ENCODE data around the gene TNFRSF13B. TPM values are rescaled to one million over a fixed set of nuclear protein-coding genes. Genes with fewer than 3 reads are reported as not detected.
"Not testable (repeated sequence)": the region's sequence is repeated elsewhere in the genome, so short reads cannot be mapped to it uniquely, and the experiment has no call there.

The TNFRSF13B gene
- total RNA-seq, 1 experiment from 2014 or later = not detected

DNA sequence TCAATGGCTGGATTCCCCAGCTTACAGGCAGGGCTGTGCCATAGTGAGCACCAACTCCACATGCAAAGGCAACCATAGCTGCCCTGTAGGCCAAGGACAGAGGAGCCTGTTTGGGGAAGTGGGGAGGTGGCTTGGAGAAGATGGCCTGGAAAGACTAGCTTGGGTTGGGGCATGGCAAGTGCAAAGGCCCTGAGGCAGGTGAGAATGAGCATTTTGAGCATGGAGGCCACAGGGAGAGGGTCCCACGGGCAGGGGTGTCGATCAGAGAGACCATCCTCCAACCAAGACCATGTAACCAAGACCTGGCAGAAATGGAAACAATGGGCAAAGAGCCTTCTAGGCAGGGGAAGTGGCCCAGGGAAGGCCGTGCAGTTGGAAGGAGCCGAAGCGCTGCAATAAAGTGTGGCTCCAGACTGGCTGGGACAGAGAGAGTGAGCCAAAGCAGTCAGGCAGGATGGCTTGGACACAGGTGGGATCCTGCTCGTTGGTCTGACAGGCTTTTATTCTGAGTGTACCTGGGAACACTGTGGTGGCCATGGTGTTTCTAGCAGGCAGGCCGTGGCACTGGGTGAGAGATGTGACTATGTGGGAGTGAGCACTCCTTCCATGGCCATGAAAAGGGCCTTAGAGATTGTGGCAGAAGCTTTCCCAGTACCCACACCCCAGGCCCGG is 45.6 kb upstream of the TNFRSF13B start:
- Histone ChIP-seq H3K4me3 (ENCODE audit: low read length) (no peak overlapping the region), H3K9me3 (ENCODE audit: low read length) (no peaks in the 10 kb centered on the region), H3K9me2 (replicated peaks; ENCODE audit: insufficient read depth, low read length) (no peaks in the 10 kb centered on the region), H3K27ac (ENCODE audit: low read length) (no peak overlapping the region), H4K20me1 (ENCODE audit: insufficient read depth, low read depth, low read length) (no peaks in the 10 kb centered on the region), H3K4me1 (ENCODE audit: low read length) (no peaks in the 10 kb centered on the region), H3K79me2 (ENCODE audit: low read length) (no peaks in the 10 kb centered on the region), H3K27me3 (ENCODE audit: low read length) (no peaks in the 10 kb centered on the region), H3K9ac (ENCODE audit: low read length) (no peak overlapping the region), H2AFZ (ENCODE audit: low read length) (no peak overlapping the region), H3K36me3 (ENCODE audit: insufficient read depth, low read length) (no peaks in the 10 kb centered on the region), H3K4me2 (ENCODE audit: low read depth, low read length, poor library complexity, severe bottlenecking) (no peak overlapping the region)
- DNase-seq = no peak

DNA sequence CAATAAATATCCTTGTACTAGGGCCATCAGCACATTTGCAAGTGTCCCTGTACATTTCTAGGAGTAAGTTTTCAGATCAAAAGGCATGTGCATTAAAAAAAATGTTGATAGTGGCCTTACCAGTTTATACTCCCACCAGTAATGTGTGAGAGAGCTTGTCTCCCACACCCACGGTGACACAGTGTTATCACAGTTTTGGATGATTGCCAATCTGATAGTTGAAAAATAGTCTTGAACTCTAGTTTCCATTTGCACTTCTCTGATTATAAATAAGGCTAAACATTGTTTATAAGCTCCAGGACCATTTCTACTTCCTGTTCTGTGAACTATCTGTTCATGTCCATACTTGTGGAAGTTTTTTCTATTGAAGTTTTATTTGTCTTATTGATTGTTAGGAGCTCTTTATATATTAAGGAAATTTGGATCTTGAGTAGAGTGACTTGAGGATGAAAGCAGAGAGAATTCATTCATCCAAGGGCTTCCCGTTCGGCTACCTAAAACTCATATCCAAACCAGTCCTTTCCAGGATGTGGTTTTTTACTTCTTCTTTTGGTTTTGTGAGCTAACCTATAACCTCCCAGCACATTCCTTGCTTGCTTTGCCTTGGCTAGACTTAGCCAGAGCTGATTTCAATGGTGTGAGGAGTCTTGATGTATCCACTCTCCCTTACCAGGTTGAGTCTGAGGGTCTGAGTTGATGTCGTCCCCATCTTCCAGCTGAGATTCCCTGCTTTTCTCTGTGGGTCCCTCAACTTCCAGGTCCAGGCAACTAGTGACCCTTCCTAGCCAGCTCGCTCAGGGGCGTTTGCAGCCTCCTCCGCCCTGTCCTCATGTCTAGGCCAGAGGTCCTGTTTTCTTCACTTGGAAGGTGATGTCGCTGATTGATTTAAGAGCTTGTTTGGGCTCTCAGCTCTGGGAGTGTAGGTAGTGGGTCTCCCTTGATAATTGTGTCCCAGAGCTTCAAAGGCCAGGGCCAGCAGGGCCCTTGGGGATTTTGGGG is 44.6 kb upstream of the TNFRSF13B start:
- not testable (repeated sequence) for H3K36me3 ChIP-seq (ENCODE audit: insufficient read depth, low read length); H3K9ac ChIP-seq (ENCODE audit: low read length); H3K9me2 ChIP-seq (replicated peaks; ENCODE audit: insufficient read depth, low read length); H3K27ac ChIP-seq (ENCODE audit: low read length); DNase-seq; H3K4me3 ChIP-seq (ENCODE audit: low read length); H2AFZ ChIP-seq (ENCODE audit: low read length); H3K79me2 ChIP-seq (ENCODE audit: low read length); H3K9me3 ChIP-seq (ENCODE audit: low read length); H3K4me1 ChIP-seq (ENCODE audit: low read length); H4K20me1 ChIP-seq (ENCODE audit: insufficient read depth, low read depth, low read length); H3K4me2 ChIP-seq (ENCODE audit: low read depth, low read length, poor library complexity, severe bottlenecking); H3K27me3 ChIP-seq (ENCODE audit: low read length)

DNA sequence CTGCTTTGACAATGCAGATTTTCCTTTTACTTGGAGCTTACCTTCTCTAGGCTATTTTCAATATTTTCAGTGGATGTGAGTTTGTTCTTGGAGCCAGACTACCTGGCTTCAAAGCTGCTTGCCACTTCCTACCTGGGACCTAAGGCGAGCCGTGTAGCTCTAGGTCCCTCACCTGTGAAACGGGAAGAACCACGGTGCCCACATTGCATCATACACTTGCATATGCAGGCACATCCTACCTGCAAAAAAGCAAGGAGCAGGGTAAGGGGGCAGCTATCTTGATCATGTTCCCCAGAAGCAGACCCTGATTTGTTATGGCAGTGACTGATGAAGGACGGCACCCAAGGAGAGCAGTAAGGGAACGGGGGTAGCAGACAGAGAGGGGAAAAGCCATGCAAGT is 43.3 kb upstream of the TNFRSF13B start:
- Histone ChIP-seq H3K9ac (ENCODE audit: low read length) (no peak overlapping the region), H3K27ac (ENCODE audit: low read length) (no peak overlapping the region), H3K27me3 (ENCODE audit: low read length) (no peaks in the 10 kb centered on the region), H3K9me2 (replicated peaks; ENCODE audit: insufficient read depth, low read length) (no peaks in the 10 kb centered on the region), H3K4me3 (ENCODE audit: low read length) (no peak overlapping the region), H3K4me2 (ENCODE audit: low read depth, low read length, poor library complexity, severe bottlenecking) (no peak overlapping the region), H2AFZ (ENCODE audit: low read length) (no peak overlapping the region), H3K4me1 (ENCODE audit: low read length) (no peaks in the 10 kb centered on the region), H3K79me2 (ENCODE audit: low read length) (no peaks in the 10 kb centered on the region), H3K9me3 (ENCODE audit: low read length) (no peaks in the 10 kb centered on the region), H3K36me3 (ENCODE audit: insufficient read depth, low read length) (no peaks in the 10 kb centered on the region), H4K20me1 (ENCODE audit: insufficient read depth, low read depth, low read length) (no peaks in the 10 kb centered on the region)
- no peak for DNase-seq

DNA sequence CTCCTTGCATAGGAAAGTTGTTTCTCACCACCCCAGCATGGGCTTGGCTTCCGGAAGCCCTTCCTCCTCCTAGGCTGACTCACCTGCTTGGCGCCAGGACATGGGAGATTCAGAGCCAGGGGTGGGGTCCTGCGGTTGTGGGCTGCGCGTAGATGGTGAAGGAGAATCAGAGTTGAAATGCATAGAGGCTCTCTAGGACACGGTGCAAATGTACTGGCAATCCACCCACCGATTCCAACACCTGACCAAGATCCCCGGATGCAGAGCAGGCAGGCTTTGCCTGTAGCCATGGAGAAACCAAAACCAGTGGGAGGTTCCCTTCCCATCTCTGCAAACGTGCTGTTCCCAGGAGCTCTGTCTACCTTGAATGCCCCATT is 42.8 kb upstream of the TNFRSF13B start:
- not testable (repeated sequence) for H3K9me3 ChIP-seq (ENCODE audit: low read length); H3K4me1 ChIP-seq (ENCODE audit: low read length); H4K20me1 ChIP-seq (ENCODE audit: insufficient read depth, low read depth, low read length); H3K36me3 ChIP-seq (ENCODE audit: insufficient read depth, low read length); H2AFZ ChIP-seq (ENCODE audit: low read length); H3K9me2 ChIP-seq (replicated peaks; ENCODE audit: insufficient read depth, low read length); H3K27ac ChIP-seq (ENCODE audit: low read length); H3K27me3 ChIP-seq (ENCODE audit: low read length); H3K4me2 ChIP-seq (ENCODE audit: low read depth, low read length, poor library complexity, severe bottlenecking); H3K4me3 ChIP-seq (ENCODE audit: low read length); H3K9ac ChIP-seq (ENCODE audit: low read length); DNase-seq; H3K79me2 ChIP-seq (ENCODE audit: low read length)

- not testable (repeated sequence) for H3K4me2 ChIP-seq (ENCODE audit: low read depth, low read length, poor library complexity, severe bottlenecking); H3K36me3 ChIP-seq (ENCODE audit: insufficient read depth, low read length); H3K27ac ChIP-seq (ENCODE audit: low read length); H3K27me3 ChIP-seq (ENCODE audit: low read length); H3K9me2 ChIP-seq (replicated peaks; ENCODE audit: insufficient read depth, low read length); H3K4me1 ChIP-seq (ENCODE audit: low read length); H4K20me1 ChIP-seq (ENCODE audit: insufficient read depth, low read depth, low read length); H3K9me3 ChIP-seq (ENCODE audit: low read length); H3K9ac ChIP-seq (ENCODE audit: low read length); H2AFZ ChIP-seq (ENCODE audit: low read length); DNase-seq; H3K4me3 ChIP-seq (ENCODE audit: low read length); H3K79me2 ChIP-seq (ENCODE audit: low read length)
Observed at GRCh38 chr17:17013828-17014747, 42.2 kb upstream of the TNFRSF13B start.

GRCh38 chr17:17011043-17011907 is 39.4 kb upstream of the TNFRSF13B start:
- not testable (repeated sequence) for H2AFZ ChIP-seq (ENCODE audit: low read length); H3K79me2 ChIP-seq (ENCODE audit: low read length); H3K36me3 ChIP-seq (ENCODE audit: insufficient read depth, low read length); H3K9me3 ChIP-seq (ENCODE audit: low read length); H3K27me3 ChIP-seq (ENCODE audit: low read length); H3K9ac ChIP-seq (ENCODE audit: low read length); H3K4me2 ChIP-seq (ENCODE audit: low read depth, low read length, poor library complexity, severe bottlenecking); DNase-seq; H3K27ac ChIP-seq (ENCODE audit: low read length); H3K4me1 ChIP-seq (ENCODE audit: low read length); H3K4me3 ChIP-seq (ENCODE audit: low read length); H3K9me2 ChIP-seq (replicated peaks; ENCODE audit: insufficient read depth, low read length); H4K20me1 ChIP-seq (ENCODE audit: insufficient read depth, low read depth, low read length)

DNA sequence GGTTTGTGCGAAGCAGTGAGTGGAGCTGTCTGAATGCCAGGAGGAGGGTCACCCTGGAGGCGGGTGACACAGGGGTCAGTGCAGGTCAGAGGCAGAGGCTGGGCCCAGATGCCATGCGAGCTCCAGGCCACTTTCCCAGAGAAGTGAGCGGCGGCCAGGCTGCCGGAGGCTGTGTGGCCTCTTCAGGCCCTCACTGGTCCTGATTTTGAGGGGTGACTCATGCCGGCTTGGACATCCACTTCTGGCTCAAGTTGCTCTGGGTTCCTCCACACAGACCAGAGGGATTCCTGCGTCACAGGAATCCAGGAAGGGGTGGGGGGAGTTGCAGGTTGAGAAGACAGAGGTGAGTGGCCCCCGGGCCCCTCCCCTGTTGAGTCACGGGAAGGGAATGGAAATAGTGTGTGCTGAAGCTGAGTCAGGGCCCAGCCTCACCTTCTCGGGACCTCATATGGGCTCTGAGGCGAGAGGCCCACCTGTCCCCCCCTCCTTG is 38.7 kb upstream of the TNFRSF13B start:
- not testable (repeated sequence) for H3K9ac ChIP-seq (ENCODE audit: low read length); H2AFZ ChIP-seq (ENCODE audit: low read length); H3K4me2 ChIP-seq (ENCODE audit: low read depth, low read length, poor library complexity, severe bottlenecking)

More for the DNA sequence above, 38.7 kb upstream of the TNFRSF13B start:
- H3K27me3 ChIP-seq (ENCODE audit: low read length); H3K9me3 ChIP-seq (ENCODE audit: low read length); H4K20me1 ChIP-seq (ENCODE audit: insufficient read depth, low read depth, low read length); H3K4me1 ChIP-seq (ENCODE audit: low read length); DNase-seq; H3K4me3 ChIP-seq (ENCODE audit: low read length); H3K27ac ChIP-seq (ENCODE audit: low read length); H3K9me2 ChIP-seq (replicated peaks; ENCODE audit: insufficient read depth, low read length); H3K79me2 ChIP-seq (ENCODE audit: low read length); H3K36me3 ChIP-seq (ENCODE audit: insufficient read depth, low read length): not testable (repeated sequence)

All from Karpas-422 (cell line).